Right lobe of liver (tissue), 4 donors: ENCODE results near the gene CTDP1.

Experiments
- POLR2A ChIP-seq: fragments of 450-650 bp; IDR thresholded peaks from one replicate; pipeline ENCODE4 v1.6.1; 2017; ENCODE audit warnings: antibody characterized with exemption, mild to moderate bottlenecking
- TF ChIP-seq, protein P1 (sequence below), 4 donors: fragments of 200-600 bp in 3 of 4; fragments of 450-650 bp in 1 of 4; IDR thresholded peaks; one replicate each; pipeline versions ENCODE4 v1.5.1 to v1.8.0; 2016 to 2022; ENCODE audit warnings: antibody characterized with exemption in 4 of 4, mild to moderate bottlenecking in 2 of 4
- donor health status: DM: no; HTN: no; CAD: no.
- donor health status: DM: no; HTN: no; CAD: no.
- donor health status: DM: no; HTN: yes; CAD: no.

DNA sequence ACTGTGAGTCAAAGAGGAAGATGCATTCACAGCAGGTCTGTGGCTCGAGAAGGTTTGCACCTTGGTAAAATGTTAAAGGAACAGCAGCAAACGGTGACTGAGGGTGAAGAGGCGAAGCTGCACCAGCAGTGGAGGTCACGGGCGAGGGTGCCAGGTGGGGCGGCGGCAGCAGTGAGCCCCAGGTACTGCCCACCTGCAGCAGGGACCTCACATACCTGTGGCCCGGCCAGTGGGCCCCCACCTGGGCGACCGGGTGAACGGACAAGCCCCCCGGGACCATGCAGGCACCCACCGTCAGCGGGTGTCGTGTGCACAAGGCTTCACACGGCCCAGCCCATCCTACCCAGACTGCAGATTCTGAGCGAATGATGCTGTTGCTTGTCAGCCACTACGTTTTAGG, 94.5 kb downstream of the CTDP1 start:
- TF ChIP-seq, protein P1, sequence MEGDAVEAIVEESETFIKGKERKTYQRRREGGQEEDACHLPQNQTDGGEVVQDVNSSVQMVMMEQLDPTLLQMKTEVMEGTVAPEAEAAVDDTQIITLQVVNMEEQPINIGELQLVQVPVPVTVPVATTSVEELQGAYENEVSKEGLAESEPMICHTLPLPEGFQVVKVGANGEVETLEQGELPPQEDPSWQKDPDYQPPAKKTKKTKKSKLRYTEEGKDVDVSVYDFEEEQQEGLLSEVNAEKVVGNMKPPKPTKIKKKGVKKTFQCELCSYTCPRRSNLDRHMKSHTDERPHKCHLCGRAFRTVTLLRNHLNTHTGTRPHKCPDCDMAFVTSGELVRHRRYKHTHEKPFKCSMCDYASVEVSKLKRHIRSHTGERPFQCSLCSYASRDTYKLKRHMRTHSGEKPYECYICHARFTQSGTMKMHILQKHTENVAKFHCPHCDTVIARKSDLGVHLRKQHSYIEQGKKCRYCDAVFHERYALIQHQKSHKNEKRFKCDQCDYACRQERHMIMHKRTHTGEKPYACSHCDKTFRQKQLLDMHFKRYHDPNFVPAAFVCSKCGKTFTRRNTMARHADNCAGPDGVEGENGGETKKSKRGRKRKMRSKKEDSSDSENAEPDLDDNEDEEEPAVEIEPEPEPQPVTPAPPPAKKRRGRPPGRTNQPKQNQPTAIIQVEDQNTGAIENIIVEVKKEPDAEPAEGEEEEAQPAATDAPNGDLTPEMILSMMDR (IDR thresholded peaks at IDR 0.05): no peak
- TF ChIP-seq POLR2A: no peak
